NCI-H2029 treated with DMSO at 0.1 percent for 48 hours (cell line): Measurements from ENCODE around the gene ARID3A.

ENCODE experiments used
- DNase-seq: peaks from one replicate; lab custom pipeline; 2025; lab: John Stamatoyannopoulos, UW

The ARID3A gene

GRCh38 chr19:963486-963951, 37.7 kb downstream of the ARID3A start:
- no peak for DNase-seq

- DNase-seq = no peak
Observed at GRCh38 chr19:964116-964520, 38.3 kb downstream of the ARID3A start.

GRCh38 chr19:964761-965694, 39.2 kb downstream of the ARID3A start:
- DNase-seq = no peak

- no peak for DNase-seq
Observed at GRCh38 chr19:966485-967088, 40.8 kb downstream of the ARID3A start.

GRCh38 chr19:970695-971094, 44.9 kb downstream of the ARID3A start:
- no peak for DNase-seq

- DNase-seq = no peak
Observed at GRCh38 chr19:971795-972194, 46.0 kb downstream of the ARID3A start.

- DNase-seq = no peak
Observed at GRCh38 chr19:972281-972680, 46.4 kb downstream of the ARID3A start.

GRCh38 chr19:973726-974563, 48.1 kb downstream of the ARID3A start:
- DNase-seq = no peak

- no peak for DNase-seq
Observed at GRCh38 chr19:974564-975257, 48.9 kb downstream of the ARID3A start.

- no peak for DNase-seq
Observed at GRCh38 chr19:976476-976875, 50.6 kb downstream of the ARID3A start.

- no peak for DNase-seq
Observed at GRCh38 chr19:977058-977464, 51.2 kb downstream of the ARID3A start.

GRCh38 chr19:979318-979741, 53.5 kb downstream of the ARID3A start:
- DNase-seq = no peak

GRCh38 chr19:980133-980998, 54.5 kb downstream of the ARID3A start:
- DNase-seq = no peak

- no peak for DNase-seq
Observed at GRCh38 chr19:982567-983170, 56.8 kb downstream of the ARID3A start.

- peak; percentile 44 for DNase-seq
Observed at GRCh38 chr19:984165-984967, 58.5 kb downstream of the ARID3A start, which contains the start of gene WDR18. Gene WDR18 (plus strand): TSS chr19:984345. CDS start chr19:984354, 9 bp downstream.

GRCh38 chr19:986083-986482, 60.2 kb downstream of the ARID3A start:
- no peak for DNase-seq

GRCh38 chr19:988081-988480, 62.2 kb downstream of the ARID3A start:
- no peak for DNase-seq

GRCh38 chr19:988510-988909, 62.7 kb downstream of the ARID3A start:
- no peak for DNase-seq

GRCh38 chr19:989381-990081, 63.7 kb downstream of the ARID3A start:
- no peak for DNase-seq
